ENCODE data around the gene FLYWCH1.
A peak's percentile ranks its signal among the peaks of the same experiment; 100 is the strongest.
"Not testable (repeated sequence)": the region's sequence is repeated elsewhere in the genome, so short reads cannot be mapped to it uniquely, and the experiment has no call there.

FLYWCH1 gene

DNA sequence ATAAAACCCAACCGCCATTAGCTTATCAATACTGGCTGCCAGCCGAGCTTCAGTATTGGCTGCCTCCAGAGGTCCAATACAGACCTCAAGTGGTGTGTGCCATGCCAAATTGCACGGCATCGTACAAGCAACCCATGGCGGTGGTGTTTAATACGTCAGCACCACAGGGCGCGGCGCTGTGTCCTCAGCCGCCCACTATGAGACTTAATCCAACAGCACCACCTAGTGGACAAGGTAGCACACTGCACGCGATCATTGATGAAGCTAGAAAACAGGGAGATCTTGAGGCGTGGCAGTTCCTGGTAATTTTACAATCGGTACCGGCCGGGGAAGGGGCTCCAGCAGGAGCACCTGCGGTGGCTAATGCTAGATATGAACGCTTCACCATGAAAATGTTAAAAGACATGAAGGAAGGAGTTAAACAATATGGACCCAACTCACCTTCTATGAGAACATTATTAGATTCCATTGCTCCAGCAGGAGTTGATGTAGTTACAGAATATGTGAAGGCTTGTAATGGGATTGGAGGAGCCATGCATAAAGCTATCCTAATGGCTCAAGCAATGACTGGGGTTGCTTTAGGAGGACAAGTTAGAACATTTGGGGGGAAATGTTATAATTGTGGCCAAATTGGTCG is 15.4 kb downstream of the FLYWCH1 start:
- peak; percentile 87 for DNase-seq

DNA sequence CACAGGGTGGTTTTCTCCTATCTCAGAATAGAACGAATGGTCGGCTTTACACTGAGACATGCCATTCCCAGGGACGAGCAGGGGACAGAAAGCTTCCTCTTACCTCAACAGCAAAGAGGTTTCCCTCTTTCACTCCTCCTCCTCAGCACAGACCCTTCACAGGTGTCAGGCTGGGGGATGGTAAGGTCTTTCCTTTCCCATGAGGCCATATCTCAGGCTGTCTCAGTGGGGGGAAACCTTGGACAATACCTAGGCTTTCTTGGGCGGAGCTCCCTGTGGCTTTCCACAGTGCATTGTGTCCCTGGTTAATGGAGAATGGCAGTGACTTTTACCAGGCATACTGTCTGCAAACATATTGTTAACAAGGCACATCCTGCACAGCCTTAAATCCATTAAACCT is 16.4 kb downstream of the FLYWCH1 start:
- DNase-seq = not testable (repeated sequence)

DNA sequence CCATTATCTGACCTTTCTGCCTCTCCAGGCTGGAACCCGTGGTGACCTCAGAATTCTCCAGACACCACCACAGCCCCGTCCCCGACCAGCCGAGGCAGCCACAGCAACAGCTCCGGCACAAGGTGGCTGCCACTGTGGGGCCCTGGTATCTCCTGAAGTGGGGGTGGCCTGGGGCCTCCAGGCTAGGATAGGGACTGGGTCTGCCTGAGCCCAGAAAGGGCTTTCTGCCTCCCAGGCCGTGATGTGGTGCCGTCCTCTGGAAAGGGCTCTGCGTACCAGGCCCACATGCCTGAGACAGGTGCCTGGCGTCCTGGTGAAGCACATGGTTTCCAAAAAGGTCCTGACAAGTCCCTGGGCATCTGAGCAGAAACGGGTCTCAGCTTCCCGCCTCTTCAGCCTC is 17.1 kb downstream of the FLYWCH1 start:
- no peak for DNase-seq

DNA sequence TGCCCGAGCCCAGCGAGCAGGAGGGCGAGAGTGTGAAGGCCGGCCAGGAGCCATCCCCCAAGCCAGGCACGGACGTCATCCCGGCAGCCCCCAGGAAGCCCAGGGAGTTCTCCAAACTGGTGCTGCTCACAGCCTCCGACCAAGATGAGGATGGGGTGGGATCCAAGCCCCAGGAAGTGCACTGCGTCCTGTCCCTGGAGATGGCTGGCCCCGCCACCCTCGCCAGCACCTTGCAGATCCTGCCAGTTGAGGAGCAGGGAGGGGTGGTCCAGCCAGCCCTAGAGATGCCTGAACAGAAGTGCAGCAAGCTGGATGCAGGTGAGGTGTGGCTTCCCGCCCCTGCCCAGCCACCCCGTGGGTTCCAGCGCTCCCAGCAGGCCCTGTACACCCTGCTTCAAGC is 18.0 kb downstream of the FLYWCH1 start:
- no peak for DNase-seq

DNA sequence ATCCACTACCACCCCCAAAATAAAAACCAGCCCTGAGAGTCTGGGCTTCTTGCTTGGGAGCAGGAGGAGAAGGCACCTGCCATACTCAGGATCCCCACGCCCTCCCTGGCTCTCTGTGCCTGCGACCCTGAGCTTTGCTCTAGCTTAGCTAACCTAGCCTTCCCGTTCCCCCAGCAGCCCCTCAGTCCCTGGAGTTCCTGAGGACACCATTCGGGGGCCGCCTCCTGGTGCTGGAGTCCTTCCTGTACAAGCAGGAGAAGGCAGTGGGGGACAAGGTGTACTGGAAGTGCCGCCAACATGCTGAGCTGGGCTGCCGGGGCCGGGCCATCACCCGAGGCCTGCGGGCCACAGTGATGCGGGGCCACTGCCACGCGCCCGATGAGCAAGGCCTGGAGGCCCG is 18.5 kb downstream of the FLYWCH1 start:
- DNase-seq = no peak

DNA sequence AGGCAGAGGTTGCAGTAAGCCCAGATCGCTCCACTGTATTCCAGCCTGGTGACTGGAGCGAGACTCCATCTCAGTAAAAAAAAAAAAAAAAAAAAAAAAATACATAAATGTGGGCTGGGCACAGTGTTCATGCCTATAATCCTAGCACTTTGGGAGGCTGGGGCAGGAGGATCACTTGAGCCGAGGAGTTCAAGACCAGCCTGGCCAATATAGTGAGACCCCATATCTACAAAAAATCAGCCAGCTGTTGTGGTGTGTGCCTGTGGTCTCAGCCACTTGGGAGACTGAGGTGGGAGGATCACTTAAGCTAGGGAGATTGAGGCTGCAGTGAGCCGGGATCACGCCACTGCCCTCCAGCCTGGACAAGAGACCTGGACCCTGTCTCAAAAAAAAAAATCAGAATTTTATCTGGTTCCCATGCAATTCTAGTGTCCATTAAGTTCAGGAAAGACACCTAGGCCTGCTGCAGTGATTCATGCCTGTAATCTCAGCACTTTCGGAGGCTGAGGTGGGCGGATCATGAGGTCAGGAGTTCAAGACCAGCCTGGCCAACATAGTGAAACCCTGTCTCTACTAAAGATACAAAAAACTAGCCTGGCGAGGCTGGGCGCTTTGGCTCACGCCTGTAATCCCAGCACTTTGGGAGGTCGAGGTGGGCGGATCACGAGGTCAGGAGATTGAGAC is 19.6 kb downstream of the FLYWCH1 start:
- DNase-seq = not testable (repeated sequence)

DNA sequence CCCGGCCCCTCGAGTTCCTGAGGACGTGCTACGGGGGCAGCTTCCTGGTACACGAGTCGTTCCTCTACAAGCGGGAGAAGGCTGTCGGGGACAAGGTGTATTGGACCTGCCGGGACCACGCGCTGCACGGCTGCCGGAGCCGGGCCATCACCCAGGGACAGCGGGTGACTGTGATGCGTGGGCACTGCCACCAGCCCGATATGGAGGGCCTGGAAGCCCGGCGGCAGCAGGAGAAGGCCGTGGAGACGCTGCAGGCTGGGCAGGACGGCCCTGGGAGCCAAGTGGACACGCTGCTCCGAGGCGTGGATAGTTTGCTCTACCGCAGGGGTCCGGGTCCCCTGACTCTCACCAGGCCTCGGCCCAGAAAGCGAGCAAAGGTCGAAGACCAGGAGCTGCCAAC is 21.4 kb downstream of the FLYWCH1 start:
- no peak for DNase-seq

DNA sequence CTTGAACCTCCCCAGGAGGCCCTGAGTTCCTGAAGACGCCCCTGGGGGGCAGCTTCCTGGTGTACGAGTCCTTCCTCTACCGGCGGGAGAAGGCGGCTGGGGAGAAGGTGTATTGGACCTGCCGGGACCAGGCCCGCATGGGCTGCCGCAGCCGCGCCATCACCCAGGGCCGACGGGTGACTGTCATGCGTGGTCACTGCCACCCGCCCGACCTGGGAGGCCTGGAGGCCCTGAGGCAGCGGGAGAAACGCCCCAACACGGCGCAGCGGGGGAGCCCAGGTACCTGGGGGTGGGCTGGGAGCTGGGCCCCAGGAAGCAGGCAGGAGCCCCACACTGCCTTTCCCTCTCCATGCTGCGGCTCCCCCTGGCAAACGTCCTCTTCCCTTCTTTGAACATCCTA is 22.0 kb downstream of the FLYWCH1 start:
- no peak for DNase-seq

DNA sequence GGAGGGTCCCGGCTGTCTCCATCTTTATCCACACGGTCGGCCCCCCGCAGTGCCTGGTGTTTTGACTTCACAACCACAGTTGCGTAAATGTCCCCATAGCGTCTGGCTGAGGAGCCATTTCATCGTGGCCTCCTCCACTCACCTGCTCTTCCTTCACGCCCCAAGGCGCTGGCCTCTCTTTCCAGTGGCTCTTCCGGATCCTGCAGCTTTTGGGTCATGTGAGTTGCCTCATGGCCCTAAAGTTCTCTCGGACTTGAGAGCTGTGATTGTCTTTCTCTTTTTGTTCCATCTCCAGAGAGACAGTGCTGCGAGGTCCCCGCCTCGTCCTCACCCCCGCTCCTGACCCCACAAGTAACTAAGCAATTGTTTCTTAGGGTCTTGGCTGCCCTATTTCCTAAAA is 22.7 kb downstream of the FLYWCH1 start:
- DNase-seq = no peak

DNA sequence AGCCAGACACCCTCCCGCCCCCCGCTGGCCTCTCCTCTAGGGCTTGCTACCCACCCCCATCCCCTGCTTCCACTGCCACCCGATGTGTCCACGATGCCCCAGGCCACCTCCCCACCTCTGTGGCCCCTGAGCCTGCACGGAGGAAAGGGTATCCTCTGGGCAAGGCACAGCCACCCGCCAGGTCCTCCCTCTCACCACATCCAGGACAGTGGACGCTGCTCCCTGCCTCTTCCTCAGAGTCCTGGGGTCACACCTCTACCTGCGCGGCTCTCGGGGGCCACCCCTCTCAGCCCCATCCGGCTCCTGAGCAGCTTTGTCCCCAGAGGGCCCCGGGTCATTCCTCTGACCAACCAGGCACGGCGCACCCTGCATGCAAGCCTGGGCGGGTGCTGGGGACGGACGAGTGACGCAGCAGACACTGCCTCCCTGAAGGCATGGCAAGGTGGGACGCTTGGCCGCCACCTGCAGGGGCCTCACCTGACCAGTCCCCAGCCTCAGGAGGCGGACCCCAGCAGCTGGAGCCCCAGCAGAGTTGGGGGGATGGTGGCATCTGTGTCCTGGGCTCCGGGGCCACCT is 24.8 kb downstream of the FLYWCH1 start:
- no peak for DNase-seq

DNA sequence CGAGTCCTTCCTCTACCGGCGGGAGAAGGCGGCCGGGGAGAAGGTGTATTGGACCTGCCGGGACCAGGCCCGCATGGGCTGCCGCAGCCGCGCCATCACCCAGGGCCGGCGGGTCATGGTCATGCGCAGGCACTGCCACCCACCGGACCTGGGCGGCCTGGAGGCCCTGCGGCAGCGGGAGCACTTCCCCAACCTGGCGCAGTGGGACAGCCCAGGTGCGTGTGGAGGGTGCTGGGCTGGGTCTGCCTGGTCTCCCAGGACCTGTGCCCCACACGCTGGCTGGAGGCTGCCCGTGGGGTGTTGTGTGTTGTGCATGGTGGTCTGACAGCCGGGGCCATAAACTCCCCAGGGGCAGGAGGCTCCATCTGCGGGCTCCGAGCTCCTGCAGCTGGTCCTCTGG is 25.4 kb downstream of the FLYWCH1 start:
- no peak for DNase-seq

DNA sequence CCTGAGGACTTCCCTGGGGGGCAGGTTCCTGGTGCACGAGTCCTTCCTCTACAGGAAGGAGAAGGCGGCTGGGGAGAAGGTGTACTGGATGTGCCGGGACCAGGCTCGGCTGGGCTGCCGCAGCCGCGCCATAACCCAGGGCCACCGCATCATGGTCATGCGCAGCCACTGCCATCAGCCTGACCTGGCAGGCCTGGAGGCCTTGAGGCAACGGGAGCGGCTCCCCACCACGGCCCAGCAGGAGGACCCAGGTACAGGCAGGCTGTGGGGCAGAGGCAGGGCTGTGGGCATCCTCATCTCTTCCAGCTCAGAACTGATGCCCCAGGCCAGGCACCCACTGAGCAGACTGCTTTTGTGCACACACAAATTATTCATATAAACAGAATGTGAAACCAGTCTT is 26.5 kb downstream of the FLYWCH1 start:
- DNase-seq = no peak

DNA sequence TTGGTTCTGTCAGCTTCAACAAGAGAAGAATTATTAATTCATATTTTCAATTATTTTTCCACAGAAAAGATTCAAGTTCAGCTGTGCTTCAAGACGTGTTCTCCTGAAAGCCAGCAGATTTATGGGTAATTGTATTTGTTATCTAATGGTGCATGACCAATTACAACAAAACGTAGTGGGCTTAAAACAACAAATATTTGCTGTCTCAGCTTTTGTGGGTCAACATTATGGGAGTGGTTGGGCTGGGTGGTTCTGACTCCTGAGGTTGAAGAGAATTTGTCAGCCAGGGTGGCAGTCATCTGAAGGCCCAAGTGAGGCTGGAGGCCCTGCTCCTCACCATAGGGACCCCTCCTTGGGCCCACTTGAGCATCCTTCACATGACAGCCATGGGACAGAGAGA is 28.2 kb downstream of the FLYWCH1 start:
- DNase-seq = no peak

DNA sequence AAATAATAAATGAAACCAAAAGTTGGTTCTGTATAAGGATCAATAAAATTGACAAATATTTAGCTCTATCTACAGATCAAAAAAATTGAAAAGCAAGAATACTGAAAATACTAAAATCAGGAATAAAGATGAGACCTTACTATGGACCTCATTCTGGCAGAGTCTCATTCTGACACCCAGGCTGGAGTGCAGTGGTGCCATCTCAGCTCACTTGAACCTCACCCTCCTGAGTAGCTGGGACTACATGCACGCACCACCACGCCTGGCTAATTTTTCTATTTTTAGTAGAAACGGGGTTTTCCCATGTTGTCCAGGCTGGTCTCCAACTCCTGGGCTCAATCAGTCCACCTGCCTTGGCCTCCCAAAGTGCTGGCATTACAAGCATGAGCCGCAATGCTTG is 30.3 kb downstream of the FLYWCH1 start:
- DNase-seq = no peak

DNA sequence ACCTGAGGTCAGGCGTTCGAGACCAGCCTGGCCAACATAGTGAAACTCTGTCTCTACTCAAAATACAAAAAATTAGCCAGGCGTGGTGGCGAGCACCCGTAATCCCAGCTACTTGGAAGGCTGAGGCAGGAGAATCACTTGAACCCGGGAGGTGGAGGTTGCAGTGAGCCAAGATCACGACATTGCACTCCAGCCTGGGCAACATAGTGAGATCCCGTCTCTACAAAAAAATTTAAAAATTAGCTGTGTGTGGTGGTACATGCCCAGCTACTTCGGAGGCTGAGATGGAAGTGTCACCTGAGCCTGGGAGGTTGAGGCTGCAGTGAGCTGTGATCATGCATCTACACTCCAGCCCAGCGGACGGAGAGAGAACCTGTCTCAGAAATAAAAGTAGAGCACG is 32.0 kb downstream of the FLYWCH1 start:
- DNase-seq = not testable (repeated sequence)

DNA sequence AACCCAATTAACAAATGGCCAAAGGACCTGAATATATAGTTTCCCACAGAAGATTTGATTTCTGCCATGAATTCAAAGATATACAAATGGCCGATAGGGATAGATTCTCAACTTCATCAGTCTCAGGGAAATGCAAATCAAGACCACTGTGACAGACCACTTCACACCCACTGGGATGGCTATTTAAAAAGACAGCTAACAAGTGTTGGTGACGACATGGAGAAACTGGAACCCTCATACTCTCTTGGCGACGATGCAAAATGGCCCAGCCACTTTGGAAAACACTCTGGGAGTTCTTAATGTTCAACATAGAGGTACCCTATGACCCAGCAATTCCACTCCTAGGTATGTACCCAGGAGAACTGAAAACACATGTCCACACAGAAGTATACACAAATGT is 34.9 kb downstream of the FLYWCH1 start:
- DNase-seq = no peak

DNA sequence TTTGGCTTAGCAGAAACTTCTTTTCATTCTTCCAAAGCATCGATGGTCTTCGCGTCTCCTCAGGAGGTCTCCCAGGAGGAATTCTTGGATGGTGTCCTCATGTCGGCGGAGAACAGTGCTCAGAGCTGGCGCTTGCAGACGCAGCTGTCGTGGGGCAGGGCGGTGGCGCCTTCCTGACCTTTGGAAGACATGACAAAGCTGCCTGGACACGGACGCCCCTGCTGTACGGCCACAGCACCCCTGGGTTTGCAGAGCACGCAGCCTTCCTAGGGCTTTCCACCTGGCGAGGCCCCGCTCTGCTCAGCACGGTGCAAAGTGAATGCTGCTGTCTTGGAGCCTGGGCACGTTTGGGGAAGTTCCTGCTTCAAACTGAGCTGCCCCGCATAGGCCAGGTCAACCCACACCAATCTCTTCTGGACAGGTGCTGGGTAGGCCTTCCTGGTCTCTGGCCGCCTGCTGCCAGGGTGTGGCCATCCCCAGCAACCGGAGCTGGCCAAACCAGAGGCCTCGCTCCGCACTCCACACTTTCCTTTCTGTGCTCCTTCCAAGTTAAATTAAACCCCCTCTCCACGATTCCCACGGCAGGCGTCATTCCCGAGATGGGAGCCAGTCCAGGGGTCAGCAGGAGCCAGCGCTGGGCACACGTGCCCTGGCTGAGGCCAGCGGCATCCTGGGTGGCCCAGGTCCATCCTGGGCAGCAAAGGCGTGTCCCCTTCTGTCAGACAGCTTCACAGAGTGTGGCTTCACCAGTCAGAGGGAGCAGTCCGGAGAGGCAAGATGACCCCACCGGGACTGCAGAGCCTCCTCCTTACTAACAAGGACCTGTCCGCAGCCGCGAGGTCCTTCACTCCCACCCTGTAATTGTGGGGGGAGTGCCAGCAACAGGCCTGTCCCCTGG is 37.3 kb downstream of the FLYWCH1 start:
- DNase-seq = no peak

DNA sequence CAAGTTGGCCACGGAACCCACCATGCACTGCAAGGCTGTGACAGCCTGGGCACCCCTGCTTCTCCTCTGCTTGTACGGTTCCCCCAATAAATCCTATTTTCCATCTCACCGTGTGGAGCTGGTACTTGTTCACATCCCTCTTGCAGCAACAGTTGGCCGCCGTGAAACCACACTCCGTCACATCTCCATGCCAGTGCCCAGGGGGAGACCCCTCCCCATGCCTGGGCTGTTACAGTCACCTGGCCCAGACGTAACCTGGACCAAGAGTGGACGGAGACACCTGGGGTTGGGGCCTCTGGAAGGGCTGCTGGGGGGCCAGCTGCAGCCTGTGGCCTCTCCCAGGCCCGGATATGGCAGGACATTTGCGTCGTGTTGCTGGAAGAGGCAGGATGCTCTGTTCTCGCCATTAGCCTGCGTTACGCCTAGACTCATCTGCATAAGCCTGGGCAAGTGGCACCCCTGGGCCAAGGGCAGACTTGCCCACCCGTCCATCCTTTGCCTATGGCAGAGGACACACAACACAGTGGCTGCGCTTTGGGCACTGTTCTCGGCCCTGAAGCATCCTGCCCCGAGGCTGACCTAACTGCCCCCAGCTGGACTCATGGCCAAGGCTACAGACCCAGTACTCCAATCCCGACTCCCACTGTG is 38.1 kb downstream of the FLYWCH1 start:
- no peak for DNase-seq

DNA sequence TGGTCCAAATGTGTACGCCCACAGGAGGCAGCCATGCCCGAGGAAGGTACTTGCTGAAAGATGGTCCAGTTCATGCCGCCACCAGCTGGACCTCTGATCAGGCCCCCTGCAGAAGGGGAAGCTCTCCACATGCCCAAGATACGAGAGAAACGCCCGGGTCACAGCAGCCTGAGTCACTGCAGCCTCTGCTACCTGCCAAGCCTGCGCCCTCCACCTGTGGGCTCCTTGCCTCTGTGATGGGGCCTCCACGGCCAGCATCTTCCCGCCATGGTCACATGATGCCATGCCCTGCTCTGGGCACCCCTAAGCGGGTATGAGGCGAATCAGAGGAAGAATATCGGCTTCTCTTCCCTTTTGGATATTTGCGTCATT is 38.6 kb downstream of the FLYWCH1 start:
- DNase-seq = no peak

DNA sequence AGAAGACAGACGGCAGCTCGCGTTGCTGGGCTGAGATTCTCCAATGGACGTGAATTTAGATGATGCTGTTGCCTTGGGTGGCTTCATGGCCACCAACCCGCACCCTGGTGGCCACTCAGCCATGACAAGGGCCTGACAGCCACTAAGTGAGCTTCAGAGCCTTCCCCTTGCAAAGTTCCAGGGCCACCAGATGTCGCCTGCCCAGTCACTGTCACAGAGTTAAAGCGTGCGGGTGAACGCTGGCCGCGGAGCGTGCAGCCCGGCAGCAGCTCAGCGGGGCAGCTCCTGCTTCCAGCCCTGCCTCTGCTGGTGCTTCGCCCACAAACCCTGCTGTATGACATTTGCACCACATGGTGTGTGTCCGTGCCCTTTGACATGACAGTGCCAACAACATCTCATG is 39.0 kb downstream of the FLYWCH1 start:
- DNase-seq = no peak

DNA sequence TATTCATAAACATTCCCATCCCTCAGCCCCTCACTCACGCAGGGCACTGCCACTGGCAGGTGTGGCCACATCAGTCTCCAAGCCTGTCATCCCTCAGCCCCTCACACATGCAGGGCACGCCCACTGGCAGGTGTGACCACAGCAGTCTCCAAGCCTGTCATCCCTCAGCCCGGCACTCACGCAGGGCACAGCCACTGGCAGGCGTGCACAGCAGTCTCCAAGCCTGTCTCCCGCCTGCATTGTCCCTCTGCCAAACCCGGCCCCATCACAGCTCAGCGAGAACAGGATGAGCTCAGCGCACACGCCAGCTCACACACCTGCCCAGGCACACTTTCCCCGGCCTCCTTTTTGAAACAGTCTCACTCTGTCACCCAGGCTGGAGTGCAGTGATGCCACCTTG is 40.9 kb downstream of the FLYWCH1 start:
- DNase-seq = peak; percentile 8

DNA sequence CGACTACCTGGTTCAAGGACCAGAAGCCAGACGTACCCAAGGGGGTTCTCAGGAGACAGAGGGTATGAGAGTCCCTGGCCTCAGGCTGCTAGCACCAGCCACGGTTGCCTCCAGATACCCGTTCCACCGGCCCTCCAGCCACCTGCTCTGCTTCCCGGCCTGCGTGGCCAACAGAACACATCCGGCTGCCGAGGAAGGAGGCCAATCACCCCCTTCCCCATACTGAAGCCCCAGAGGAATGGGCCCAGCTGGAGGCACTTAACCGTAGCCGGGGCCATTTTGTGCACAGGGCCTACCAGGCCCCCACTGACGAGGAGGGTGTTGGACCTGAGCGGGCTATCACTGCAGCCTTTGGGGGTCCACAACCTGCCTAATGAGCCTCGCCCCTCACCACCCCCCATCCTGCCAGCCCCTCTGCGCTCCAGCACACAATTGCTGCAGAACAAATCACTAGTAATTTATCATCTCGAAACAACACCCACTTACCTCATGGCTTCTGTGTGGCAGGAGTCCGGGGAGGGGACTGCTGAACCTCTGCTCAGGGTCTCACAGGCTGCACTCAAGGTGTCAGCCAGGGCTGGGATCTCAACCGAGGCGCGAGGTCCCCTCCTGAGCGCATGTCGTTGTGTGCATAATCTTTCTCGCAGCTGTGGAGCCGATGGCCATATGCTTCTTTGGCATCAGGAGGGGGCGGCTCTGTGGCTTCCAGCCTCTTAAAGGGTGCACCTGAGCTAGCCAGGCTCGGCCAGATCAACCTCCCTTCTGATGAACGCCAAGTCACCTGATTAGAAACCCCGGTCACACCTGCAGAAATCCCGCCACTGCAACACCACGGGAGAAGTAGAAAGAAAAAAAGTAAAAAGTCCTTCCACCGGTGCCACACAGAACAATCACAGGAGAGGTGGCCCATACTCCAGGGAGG is 42.2 kb downstream of the FLYWCH1 start:
- no peak for DNase-seq

All from NCI-H2227 treated with DMSO at 0.1 percent for 48 hours (cell line).